Dendritic cell treated with granulocyte-macrophage colony-stimulating factor and Interleukin-4, amounts not matched to agents 40 ng/mL and 50 ng/mL, for 4 days (primary cell): Measurements from ENCODE around the gene ISG15.
A peak's percentile ranks its signal among the peaks of the same experiment; 100 is the strongest.

ENCODE experiments used
- H3K27ac Mint-ChIP-seq: one replicate; pipeline ENCODE4 v1.8.0; 2022; ENCODE audit warnings: mild to moderate bottlenecking, mixed read lengths
- H3K27me3 Mint-ChIP-seq: one replicate; pipeline ENCODE4 v1.8.0; 2022; ENCODE audit warnings: mild to moderate bottlenecking, mixed read lengths
- H3K36me3 Mint-ChIP-seq: one replicate; pipeline ENCODE4 v1.8.0; 2022; ENCODE audit warnings: low read depth, mixed read lengths
- H3K4me1 Mint-ChIP-seq: one replicate; pipeline ENCODE4 v1.8.0; 2022; ENCODE audit warnings: low read depth, mixed read lengths
- H3K4me3 Mint-ChIP-seq: one replicate; pipeline ENCODE4 v1.8.0; 2022; ENCODE audit warnings: mild to moderate bottlenecking, moderate library complexity, mixed read lengths
- H3K9me3 Mint-ChIP-seq: one replicate; pipeline ENCODE4 v1.8.0; 2022; ENCODE audit warnings: mixed read lengths
- intact Hi-C: fragments of 100-400 bp; cut with micrococcal nuclease; formaldehyde crosslinking; loops from one replicate; pipeline ENCODE4 v1.15.0; 2022

The ISG15 gene

GRCh38 chr1:1042835-1043234 lies 29.5 kb downstream of the ISG15 start:
- intact Hi-C loops = no loop called here
- H3K27ac Mint-ChIP-seq = no peak overlapping the region
- peaks cover 45% of the 10 kb centered on the region for H3K27me3 Mint-ChIP-seq
- no peaks in the 10 kb centered on the region for H3K9me3 Mint-ChIP-seq
- peaks cover 66% of the 10 kb centered on the region for H3K36me3 Mint-ChIP-seq
- H3K4me1 Mint-ChIP-seq = peaks cover 26% of the 10 kb centered on the region
- peak overlapping the region; percentile 20 for H3K4me3 Mint-ChIP-seq

GRCh38 chr1:1043411-1043810 lies 30.1 kb downstream of the ISG15 start:
- peaks cover 20% of the 10 kb centered on the region for H3K4me1 Mint-ChIP-seq
- H3K4me3 Mint-ChIP-seq = no peak overlapping the region
- no peaks in the 10 kb centered on the region for H3K9me3 Mint-ChIP-seq
- peaks cover 72% of the 10 kb centered on the region for H3K36me3 Mint-ChIP-seq
- H3K27me3 Mint-ChIP-seq = peaks cover 39% of the 10 kb centered on the region
- intact Hi-C loops = no loop called here
- H3K27ac Mint-ChIP-seq = no peak overlapping the region

GRCh38 chr1:1043921-1044320 lies 30.6 kb downstream of the ISG15 start:
- intact Hi-C loops = no loop called here
- Mint-ChIP-seq H3K27me3 (peaks cover 34% of the 10 kb centered on the region), H3K4me3 (no peak overlapping the region)

GRCh38 chr1:1044455-1045078 lies 31.3 kb downstream of the ISG15 start:
- Mint-ChIP-seq H3K27ac (no peak overlapping the region), H3K9me3 (no peaks in the 10 kb centered on the region), H3K36me3 (peaks cover 79% of the 10 kb centered on the region), H3K27me3 (peaks cover 28% of the 10 kb centered on the region), H3K4me1 (peaks cover 8% of the 10 kb centered on the region), H3K4me3 (no peak overlapping the region)
- intact Hi-C loops = no loop called here

More at GRCh38 chr1:1043921-1044320, 30.6 kb downstream of the ISG15 start:
- Mint-ChIP-seq H3K9me3 (no peaks in the 10 kb centered on the region), H3K27ac (no peak overlapping the region), H3K36me3 (peaks cover 74% of the 10 kb centered on the region), H3K4me1 (peaks cover 15% of the 10 kb centered on the region)

GRCh38 chr1:1045129-1045528 lies 31.8 kb downstream of the ISG15 start:
- Mint-ChIP-seq H3K4me1 (peaks cover 3% of the 10 kb centered on the region), H3K27me3 (peaks cover 22% of the 10 kb centered on the region), H3K36me3 (peaks cover 83% of the 10 kb centered on the region), H3K27ac (no peak overlapping the region), H3K4me3 (no peak overlapping the region), H3K9me3 (no peaks in the 10 kb centered on the region)
- intact Hi-C loops = no loop called here

DNA sequence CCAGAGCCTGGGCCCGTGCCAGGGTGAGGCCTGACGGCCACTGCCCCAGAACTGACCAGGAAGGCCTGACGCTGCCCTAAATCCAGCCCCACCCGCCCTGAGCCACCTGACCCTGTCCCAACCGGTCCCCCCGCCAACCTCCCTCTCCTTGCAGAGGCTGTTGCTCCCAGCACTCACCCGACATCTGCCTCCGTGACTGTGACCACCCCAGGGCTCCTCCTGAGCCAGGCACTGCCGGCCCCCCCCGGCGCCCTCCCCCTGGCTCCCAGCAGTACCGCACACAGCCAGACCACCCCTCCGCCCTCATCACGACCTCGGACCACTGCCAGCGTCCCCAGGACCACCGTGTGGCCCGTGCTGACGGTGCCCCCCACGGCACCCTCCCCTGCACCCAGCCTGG lies 32.9 kb downstream of the ISG15 start:
- intact Hi-C loops = no loop called here
- no peak overlapping the region for H3K27ac Mint-ChIP-seq
- H3K4me1 Mint-ChIP-seq = no peaks in the 10 kb centered on the region
- no peaks in the 10 kb centered on the region for H3K9me3 Mint-ChIP-seq
- H3K36me3 Mint-ChIP-seq = peaks cover 93% of the 10 kb centered on the region
- peaks cover 16% of the 10 kb centered on the region for H3K27me3 Mint-ChIP-seq
- no peak overlapping the region for H3K4me3 Mint-ChIP-seq

- Mint-ChIP-seq H3K9me3 (no peaks in the 10 kb centered on the region), H3K27me3 (peaks cover 13% of the 10 kb centered on the region), H3K4me3 (no peak overlapping the region), H3K4me1 (no peaks in the 10 kb centered on the region), H3K36me3 (peaks cover 93% of the 10 kb centered on the region), H3K27ac (no peak overlapping the region)
- intact Hi-C loops = no loop called here
Measured at GRCh38 chr1:1046767-1047166, 33.5 kb downstream of the ISG15 start.

- Mint-ChIP-seq H3K36me3 (peaks cover 93% of the 10 kb centered on the region), H3K4me1 (no peaks in the 10 kb centered on the region), H3K9me3 (no peaks in the 10 kb centered on the region), H3K27me3 (peaks cover 7% of the 10 kb centered on the region), H3K4me3 (no peak overlapping the region), H3K27ac (no peak overlapping the region)
- intact Hi-C loops = no loop called here
Measured at GRCh38 chr1:1047407-1047806, 34.1 kb downstream of the ISG15 start.

GRCh38 chr1:1047963-1048362 lies 34.7 kb downstream of the ISG15 start:
- intact Hi-C loops = no loop called here
- H3K27me3 Mint-ChIP-seq = peaks cover 3% of the 10 kb centered on the region
- H3K27ac Mint-ChIP-seq = no peak overlapping the region
- no peak overlapping the region for H3K4me3 Mint-ChIP-seq
- H3K4me1 Mint-ChIP-seq = no peaks in the 10 kb centered on the region
- H3K36me3 Mint-ChIP-seq = peaks cover 93% of the 10 kb centered on the region
- H3K9me3 Mint-ChIP-seq = no peaks in the 10 kb centered on the region

GRCh38 chr1:1048765-1049164 lies 35.5 kb downstream of the ISG15 start:
- Mint-ChIP-seq H3K9me3 (no peaks in the 10 kb centered on the region), H3K27me3 (no peaks in the 10 kb centered on the region), H3K36me3 (peaks cover 93% of the 10 kb centered on the region), H3K27ac (no peak overlapping the region), H3K4me1 (no peaks in the 10 kb centered on the region), H3K4me3 (no peak overlapping the region)
- intact Hi-C loops = no loop called here

DNA sequence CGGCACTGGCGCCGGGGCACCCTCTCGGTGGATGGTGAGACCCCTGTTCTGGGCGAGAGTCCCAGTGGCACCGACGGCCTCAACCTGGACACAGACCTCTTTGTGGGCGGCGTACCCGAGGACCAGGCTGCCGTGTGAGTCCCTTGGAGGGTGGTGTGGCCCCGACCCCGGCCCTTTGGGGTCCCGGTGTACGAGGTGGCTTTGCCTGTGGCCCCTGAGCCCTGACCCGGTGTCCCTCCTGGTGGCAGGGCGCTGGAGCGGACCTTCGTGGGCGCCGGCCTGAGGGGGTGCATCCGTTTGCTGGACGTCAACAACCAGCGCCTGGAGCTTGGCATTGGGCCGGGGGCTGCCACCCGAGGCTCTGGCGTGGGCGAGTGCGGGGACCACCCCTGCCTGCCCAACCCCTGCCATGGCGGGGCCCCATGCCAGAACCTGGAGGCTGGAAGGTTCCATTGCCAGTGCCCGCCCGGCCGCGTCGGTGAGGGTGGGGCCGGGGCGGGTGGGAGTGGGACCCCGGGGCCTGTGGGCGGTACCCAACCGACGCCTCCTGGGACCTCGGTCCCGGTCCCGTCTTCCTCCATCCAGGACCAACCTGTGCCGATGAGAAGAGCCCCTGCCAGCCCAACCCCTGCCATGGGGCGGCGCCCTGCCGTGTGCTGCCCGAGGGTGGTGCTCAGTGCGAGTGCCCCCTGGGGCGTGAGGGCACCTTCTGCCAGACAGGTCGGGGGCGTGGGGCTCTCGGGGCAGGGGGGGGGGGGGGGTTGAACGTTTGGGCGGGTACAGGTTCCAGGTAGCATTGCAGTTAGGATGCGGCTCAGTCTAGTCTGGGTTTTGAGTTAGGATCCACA lies 36.2 kb downstream of the ISG15 start:
- H3K4me1 Mint-ChIP-seq = no peaks in the 10 kb centered on the region
- H3K4me3 Mint-ChIP-seq = no peak overlapping the region
- H3K36me3 Mint-ChIP-seq = peaks cover 91% of the 10 kb centered on the region
- H3K27me3 Mint-ChIP-seq = no peaks in the 10 kb centered on the region
- no peak overlapping the region for H3K27ac Mint-ChIP-seq
- intact Hi-C loops = no loop called here
- H3K9me3 Mint-ChIP-seq = no peaks in the 10 kb centered on the region

DNA sequence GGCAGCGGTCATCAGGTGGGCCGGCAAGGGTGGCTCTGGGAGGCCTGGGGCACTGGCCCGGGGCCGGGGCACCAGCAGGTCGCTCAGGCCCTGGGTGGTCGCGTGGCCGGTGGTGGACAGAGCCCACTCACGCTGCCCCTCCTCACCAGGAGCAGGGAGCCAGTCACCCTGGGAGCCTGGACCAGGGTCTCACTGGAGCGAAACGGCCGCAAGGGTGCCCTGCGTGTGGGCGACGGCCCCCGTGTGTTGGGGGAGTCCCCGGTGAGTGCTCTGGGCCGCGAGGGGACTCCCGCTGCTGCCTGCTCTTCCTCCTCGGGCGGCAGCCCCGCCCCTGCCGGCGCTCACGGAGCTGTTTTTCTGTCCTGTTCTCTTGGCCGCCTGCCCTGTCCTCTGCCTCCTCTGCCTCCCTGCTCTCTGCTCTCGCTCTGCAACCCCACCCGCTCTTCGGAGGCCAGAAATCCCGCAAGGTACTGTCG lies 37.3 kb downstream of the ISG15 start:
- Mint-ChIP-seq H3K4me1 (no peaks in the 10 kb centered on the region), H3K4me3 (no peak overlapping the region), H3K27me3 (no peaks in the 10 kb centered on the region), H3K27ac (no peak overlapping the region), H3K36me3 (peaks cover 90% of the 10 kb centered on the region), H3K9me3 (no peaks in the 10 kb centered on the region)
- intact Hi-C loops = no loop called here

GRCh38 chr1:1051127-1051810 lies 38.0 kb downstream of the ISG15 start:
- H3K9me3 Mint-ChIP-seq = no peaks in the 10 kb centered on the region
- peaks cover 4% of the 10 kb centered on the region for H3K27me3 Mint-ChIP-seq
- H3K4me3 Mint-ChIP-seq = no peak overlapping the region
- H3K27ac Mint-ChIP-seq = no peak overlapping the region
- no peaks in the 10 kb centered on the region for H3K4me1 Mint-ChIP-seq
- intact Hi-C loops = no loop called here
- H3K36me3 Mint-ChIP-seq = peaks cover 84% of the 10 kb centered on the region
